Measurements from ENCODE around the gene PSD2. TPM values are rescaled to one million over a fixed set of nuclear protein-coding genes. Genes with fewer than 3 reads are reported as not detected.

PSD2 gene
- total RNA-seq, 1 donor from 2014 or later = not detected

GRCh38 chr5:139812836-139813805, 17.5 kb downstream of the PSD2 start:
- intact Hi-C loops (cut with micrococcal nuclease) = no loop called here
- Mint-ChIP-seq H3K27me3 (ENCODE audit: low read depth) (no peaks in the 10 kb centered on the region), H3K4me3 (ENCODE audit: low read depth) (no peak overlapping the region), H3K36me3 (ENCODE audit: low read depth) (no peaks in the 10 kb centered on the region), H3K9me3 (no peaks in the 10 kb centered on the region), H3K27ac (no peak overlapping the region), H3K4me1 (ENCODE audit: low read depth) (no peaks in the 10 kb centered on the region)
- DNase-seq (ENCODE audit: low spot score) = no peak

GRCh38 chr5:139814191-139814601, 18.6 kb downstream of the PSD2 start:
- Mint-ChIP-seq H3K4me1 (ENCODE audit: low read depth) (no peaks in the 10 kb centered on the region), H3K9me3 (peaks cover 6% of the 10 kb centered on the region), H3K27me3 (ENCODE audit: low read depth) (peaks cover 3% of the 10 kb centered on the region), H3K36me3 (ENCODE audit: low read depth) (no peaks in the 10 kb centered on the region), H3K27ac (no peak overlapping the region), H3K4me3 (ENCODE audit: low read depth) (no peak overlapping the region)
- intact Hi-C loops (cut with micrococcal nuclease) = no loop called here
- DNase-seq (ENCODE audit: low spot score) = no peak

GRCh38 chr5:139814704-139815280, 19.2 kb downstream of the PSD2 start:
- peaks cover 3% of the 10 kb centered on the region for H3K27me3 Mint-ChIP-seq (ENCODE audit: low read depth)
- intact Hi-C loops (cut with micrococcal nuclease) = no loop called here
- no peak overlapping the region for H3K4me3 Mint-ChIP-seq (ENCODE audit: low read depth)
- H3K27ac Mint-ChIP-seq = no peak overlapping the region
- DNase-seq (ENCODE audit: low spot score) = no peak
- no peaks in the 10 kb centered on the region for H3K36me3 Mint-ChIP-seq (ENCODE audit: low read depth)
- no peaks in the 10 kb centered on the region for H3K4me1 Mint-ChIP-seq (ENCODE audit: low read depth)
- peaks cover 6% of the 10 kb centered on the region for H3K9me3 Mint-ChIP-seq

GRCh38 chr5:139816566-139816965, 21.0 kb downstream of the PSD2 start:
- H3K4me1 Mint-ChIP-seq (ENCODE audit: low read depth) = no peaks in the 10 kb centered on the region
- no peak overlapping the region for H3K4me3 Mint-ChIP-seq (ENCODE audit: low read depth)
- H3K27ac Mint-ChIP-seq = no peak overlapping the region
- intact Hi-C loops (cut with micrococcal nuclease) = no loop called here
- H3K27me3 Mint-ChIP-seq (ENCODE audit: low read depth) = peaks cover 3% of the 10 kb centered on the region
- no peak for DNase-seq (ENCODE audit: low spot score)
- H3K9me3 Mint-ChIP-seq = peaks cover 6% of the 10 kb centered on the region
- no peaks in the 10 kb centered on the region for H3K36me3 Mint-ChIP-seq (ENCODE audit: low read depth)

- Mint-ChIP-seq H3K27ac (no peak overlapping the region), H3K4me1 (ENCODE audit: low read depth) (no peaks in the 10 kb centered on the region), H3K9me3 (peaks cover 6% of the 10 kb centered on the region), H3K36me3 (ENCODE audit: low read depth) (no peaks in the 10 kb centered on the region), H3K27me3 (ENCODE audit: low read depth) (peaks cover 3% of the 10 kb centered on the region), H3K4me3 (ENCODE audit: low read depth) (no peak overlapping the region)
- DNase-seq (ENCODE audit: low spot score) = no peak
- intact Hi-C loops (cut with micrococcal nuclease) = no loop called here
These were observed 21.8 kb downstream of the PSD2 start for GRCh38 chr5:139817362-139817761.

GRCh38 chr5:139817970-139818369, 22.4 kb downstream of the PSD2 start:
- H3K4me1 Mint-ChIP-seq (ENCODE audit: low read depth) = no peaks in the 10 kb centered on the region
- H3K4me3 Mint-ChIP-seq (ENCODE audit: low read depth) = no peak overlapping the region
- H3K27me3 Mint-ChIP-seq (ENCODE audit: low read depth) = peaks cover 3% of the 10 kb centered on the region
- no peaks in the 10 kb centered on the region for H3K36me3 Mint-ChIP-seq (ENCODE audit: low read depth)
- peaks cover 6% of the 10 kb centered on the region for H3K9me3 Mint-ChIP-seq
- intact Hi-C loops (cut with micrococcal nuclease) = no loop called here
- DNase-seq (ENCODE audit: low spot score) = no peak
- H3K27ac Mint-ChIP-seq = no peak overlapping the region

- intact Hi-C loops (cut with micrococcal nuclease) = no loop called here
- Mint-ChIP-seq H3K27me3 (ENCODE audit: low read depth) (peaks cover 3% of the 10 kb centered on the region), H3K4me1 (ENCODE audit: low read depth) (no peaks in the 10 kb centered on the region), H3K9me3 (peaks cover 6% of the 10 kb centered on the region), H3K36me3 (ENCODE audit: low read depth) (no peaks in the 10 kb centered on the region), H3K27ac (no peak overlapping the region), H3K4me3 (ENCODE audit: low read depth) (no peak overlapping the region)
- DNase-seq (ENCODE audit: low spot score) = no peak
These were observed 24.5 kb downstream of the PSD2 start for GRCh38 chr5:139820130-139820529.

GRCh38 chr5:139820606-139821005, 25.0 kb downstream of the PSD2 start:
- no peak overlapping the region for H3K4me3 Mint-ChIP-seq (ENCODE audit: low read depth)
- H3K27me3 Mint-ChIP-seq (ENCODE audit: low read depth) = peaks cover 3% of the 10 kb centered on the region
- H3K36me3 Mint-ChIP-seq (ENCODE audit: low read depth) = no peaks in the 10 kb centered on the region
- intact Hi-C loops (cut with micrococcal nuclease) = no loop called here
- H3K27ac Mint-ChIP-seq = no peak overlapping the region
- no peaks in the 10 kb centered on the region for H3K4me1 Mint-ChIP-seq (ENCODE audit: low read depth)
- H3K9me3 Mint-ChIP-seq = peaks cover 6% of the 10 kb centered on the region
- no peak for DNase-seq (ENCODE audit: low spot score)

GRCh38 chr5:139821806-139822552, 26.4 kb downstream of the PSD2 start:
- peaks cover 6% of the 10 kb centered on the region for H3K9me3 Mint-ChIP-seq
- H3K4me3 Mint-ChIP-seq (ENCODE audit: low read depth) = no peak overlapping the region
- no peaks in the 10 kb centered on the region for H3K36me3 Mint-ChIP-seq (ENCODE audit: low read depth)
- DNase-seq (ENCODE audit: low spot score) = no peak
- intact Hi-C loops (cut with micrococcal nuclease) = no loop called here
- no peak overlapping the region for H3K27ac Mint-ChIP-seq
- peaks cover 3% of the 10 kb centered on the region for H3K27me3 Mint-ChIP-seq (ENCODE audit: low read depth)
- H3K4me1 Mint-ChIP-seq (ENCODE audit: low read depth) = no peaks in the 10 kb centered on the region

- H3K27ac Mint-ChIP-seq = no peak overlapping the region
- H3K4me3 Mint-ChIP-seq (ENCODE audit: low read depth) = no peak overlapping the region
- no peak for DNase-seq (ENCODE audit: low spot score)
- H3K27me3 Mint-ChIP-seq (ENCODE audit: low read depth) = peaks cover 3% of the 10 kb centered on the region
- H3K36me3 Mint-ChIP-seq (ENCODE audit: low read depth) = no peaks in the 10 kb centered on the region
- H3K4me1 Mint-ChIP-seq (ENCODE audit: low read depth) = no peaks in the 10 kb centered on the region
- peaks cover 6% of the 10 kb centered on the region for H3K9me3 Mint-ChIP-seq
- intact Hi-C loops (cut with micrococcal nuclease) = no loop called here
These were observed 27.2 kb downstream of the PSD2 start for GRCh38 chr5:139822553-139823425.

GRCh38 chr5:139823757-139824355, 28.2 kb downstream of the PSD2 start:
- DNase-seq (ENCODE audit: low spot score) = no peak
- Mint-ChIP-seq H3K36me3 (ENCODE audit: low read depth) (no peaks in the 10 kb centered on the region), H3K4me3 (ENCODE audit: low read depth) (no peak overlapping the region), H3K9me3 (peaks cover 2% of the 10 kb centered on the region), H3K27ac (no peak overlapping the region), H3K27me3 (ENCODE audit: low read depth) (peaks cover 2% of the 10 kb centered on the region), H3K4me1 (ENCODE audit: low read depth) (no peaks in the 10 kb centered on the region)
- intact Hi-C loops (cut with micrococcal nuclease) = no loop called here

GRCh38 chr5:139825690-139826089, 30.1 kb downstream of the PSD2 start:
- intact Hi-C loops (cut with micrococcal nuclease) = no loop called here
- no peaks in the 10 kb centered on the region for H3K4me1 Mint-ChIP-seq (ENCODE audit: low read depth)
- H3K4me3 Mint-ChIP-seq (ENCODE audit: low read depth) = no peak overlapping the region
- H3K9me3 Mint-ChIP-seq = no peaks in the 10 kb centered on the region
- no peak for DNase-seq (ENCODE audit: low spot score)
- H3K27ac Mint-ChIP-seq = no peak overlapping the region
- H3K27me3 Mint-ChIP-seq (ENCODE audit: low read depth) = peaks cover under 1% of the 10 kb centered on the region
- H3K36me3 Mint-ChIP-seq (ENCODE audit: low read depth) = no peaks in the 10 kb centered on the region

Measured in activated T-helper 2 cell treated with anti-CD3 and anti-CD28 coated beads, Interferon-gamma antibody, Interleukin-2, Interleukin-4, amounts not matched to agents 10 μg/mL and 5 μg/mL and 100 μg/mL, durations not matched to agents 14 hours and 24 hours and 36 hours (primary cell).